ENCODE results near the gene CDK6. TPM values are rescaled to one million over a fixed set of nuclear protein-coding genes. Genes with fewer than 3 reads are reported as not detected.

CDK6 gene
- total and polyA plus RNA-seq, 4 donors: 1.6 to 66.4 (median 12.1) TPM

DNA sequence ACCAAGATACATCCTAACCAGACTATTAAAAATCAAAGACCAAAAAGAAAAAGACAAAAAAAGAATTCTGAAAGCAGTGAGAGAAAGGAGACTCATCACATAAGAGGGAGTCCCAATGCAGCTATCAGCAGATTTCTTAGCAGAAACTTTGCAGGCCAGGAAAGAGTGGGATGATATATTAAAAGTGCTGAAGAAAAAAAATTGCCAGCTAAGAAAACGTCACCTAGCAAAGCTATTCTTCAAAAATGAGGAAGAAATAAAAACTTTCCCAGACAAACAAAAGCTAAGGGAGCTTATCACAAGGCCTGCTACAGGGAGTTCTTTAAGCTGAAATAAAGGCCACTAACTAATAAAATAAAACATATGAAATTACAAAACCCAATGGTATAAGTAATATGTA is 40.5 kb upstream of the CDK6 start:
- Histone ChIP-seq H3K36me3 (ENCODE audit: control insufficient read depth in 4 of 4, insufficient read depth in 4 of 4, low read length in 4 of 4) (no peaks in the 10 kb centered on the region), H3K4me3 (no peak overlapping the region), H3K9ac (ENCODE audit: insufficient read depth in 1 of 2, low read length in 2 of 2) (no peak overlapping the region), H3K27me3 (ENCODE audit: control insufficient read depth in 3 of 3, insufficient read depth in 3 of 3, low read length in 2 of 3) (no peaks in the 10 kb centered on the region), H3K4me1 (ENCODE audit: control insufficient read depth in 5 of 5, insufficient read depth in 5 of 5, low read length in 5 of 5) (no peaks in the 10 kb centered on the region), H3K27ac (ENCODE audit: low read depth in 1 of 2, low read length in 1 of 2) (no peak overlapping the region), H3K9me3 (ENCODE audit: control insufficient read depth in 4 of 4, insufficient read depth in 3 of 4, low read length in 3 of 4) (peaks cover 0 to 5% (median 0%) of the 10 kb centered on the region in 4 donors)
- no peak for DNase-seq
- no peak for ATAC-seq (ENCODE audit: insufficient read depth, low FRiP score)
- TF ChIP-seq, protein P1, sequence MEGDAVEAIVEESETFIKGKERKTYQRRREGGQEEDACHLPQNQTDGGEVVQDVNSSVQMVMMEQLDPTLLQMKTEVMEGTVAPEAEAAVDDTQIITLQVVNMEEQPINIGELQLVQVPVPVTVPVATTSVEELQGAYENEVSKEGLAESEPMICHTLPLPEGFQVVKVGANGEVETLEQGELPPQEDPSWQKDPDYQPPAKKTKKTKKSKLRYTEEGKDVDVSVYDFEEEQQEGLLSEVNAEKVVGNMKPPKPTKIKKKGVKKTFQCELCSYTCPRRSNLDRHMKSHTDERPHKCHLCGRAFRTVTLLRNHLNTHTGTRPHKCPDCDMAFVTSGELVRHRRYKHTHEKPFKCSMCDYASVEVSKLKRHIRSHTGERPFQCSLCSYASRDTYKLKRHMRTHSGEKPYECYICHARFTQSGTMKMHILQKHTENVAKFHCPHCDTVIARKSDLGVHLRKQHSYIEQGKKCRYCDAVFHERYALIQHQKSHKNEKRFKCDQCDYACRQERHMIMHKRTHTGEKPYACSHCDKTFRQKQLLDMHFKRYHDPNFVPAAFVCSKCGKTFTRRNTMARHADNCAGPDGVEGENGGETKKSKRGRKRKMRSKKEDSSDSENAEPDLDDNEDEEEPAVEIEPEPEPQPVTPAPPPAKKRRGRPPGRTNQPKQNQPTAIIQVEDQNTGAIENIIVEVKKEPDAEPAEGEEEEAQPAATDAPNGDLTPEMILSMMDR (IDR thresholded peaks at IDR 0.05; ENCODE audit: control extremely low read depth, extremely low read depth): no peak
- 62 to 65% methylated on average over 1 of the region's 1 CpG for WGBS, 2 donors

DNA sequence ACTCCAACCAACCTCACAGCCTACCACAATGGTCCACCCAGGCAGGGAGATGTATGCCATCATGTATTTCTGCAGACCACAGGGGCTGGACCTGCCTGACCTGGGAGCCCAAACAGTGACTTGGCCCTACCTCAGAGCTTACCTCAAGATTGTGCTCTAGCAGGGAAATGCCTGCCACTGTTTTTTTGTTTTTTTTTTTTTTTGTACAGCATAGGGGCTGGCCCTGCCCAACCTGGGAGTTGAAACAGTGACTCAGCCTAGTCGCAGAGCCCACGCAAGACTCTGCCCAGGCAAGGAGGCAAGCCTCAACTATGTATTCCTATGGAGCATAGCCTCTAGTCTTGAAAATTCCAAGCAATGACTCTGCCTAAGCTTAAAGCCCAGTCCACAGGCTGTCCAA is 39.3 kb upstream of the CDK6 start:
- no peak overlapping the region for H3K9ac ChIP-seq (ENCODE audit: insufficient read depth in 1 of 2, low read length in 2 of 2)
- no peak overlapping the region for H3K27ac ChIP-seq (ENCODE audit: low read depth in 1 of 2, low read length in 1 of 2)
- H3K4me1 ChIP-seq (ENCODE audit: control insufficient read depth in 5 of 5, insufficient read depth in 5 of 5, low read length in 5 of 5): no peaks in the 10 kb centered on the region
- H3K27me3 ChIP-seq (ENCODE audit: control insufficient read depth in 3 of 3, insufficient read depth in 3 of 3, low read length in 2 of 3): no peaks in the 10 kb centered on the region
- ATAC-seq (ENCODE audit: insufficient read depth, low FRiP score): no peak
- H3K9me3 ChIP-seq (ENCODE audit: control insufficient read depth in 4 of 4, insufficient read depth in 3 of 4, low read length in 3 of 4): peaks cover 0 to 2% (median 0%) of the 10 kb centered on the region in 4 donors
- DNase-seq: no peak
- no peaks in the 10 kb centered on the region for H3K36me3 ChIP-seq (ENCODE audit: control insufficient read depth in 4 of 4, insufficient read depth in 4 of 4, low read length in 4 of 4)
- TF ChIP-seq, protein P1 (IDR thresholded peaks at IDR 0.05; ENCODE audit: control extremely low read depth, extremely low read depth): no peak
- no peak overlapping the region for H3K4me3 ChIP-seq
- 92 to 100% methylated on average over 2 of the region's 2 CpGs for WGBS, 2 donors

DNA sequence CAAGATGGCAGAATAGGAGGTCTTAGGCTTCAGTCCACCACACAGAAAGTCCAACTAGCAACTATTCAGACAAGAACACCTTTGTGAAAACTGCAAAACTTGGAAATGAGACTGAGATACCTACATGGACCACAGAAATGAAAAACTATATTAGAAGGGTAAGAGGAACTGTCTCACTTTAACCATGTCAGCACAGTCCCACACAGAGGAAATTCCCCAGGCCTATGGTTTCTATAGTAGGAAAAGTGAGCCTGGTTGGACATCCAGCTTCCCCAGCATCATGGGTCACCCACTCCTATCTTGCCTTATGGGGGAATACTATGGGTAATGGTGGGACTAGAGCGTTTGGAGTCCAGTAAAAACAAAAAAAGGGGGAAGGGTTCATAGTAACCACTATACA is 38.8 kb upstream of the CDK6 start:
- H3K4me1 ChIP-seq (ENCODE audit: control insufficient read depth in 5 of 5, insufficient read depth in 5 of 5, low read length in 5 of 5): no peaks in the 10 kb centered on the region
- H3K4me3 ChIP-seq: no peak overlapping the region
- no peak overlapping the region for H3K9ac ChIP-seq (ENCODE audit: insufficient read depth in 1 of 2, low read length in 2 of 2)
- TF ChIP-seq, protein P1 (IDR thresholded peaks at IDR 0.05; ENCODE audit: control extremely low read depth, extremely low read depth): no peak
- H3K27me3 ChIP-seq (ENCODE audit: control insufficient read depth in 3 of 3, insufficient read depth in 3 of 3, low read length in 2 of 3): no peaks in the 10 kb centered on the region
- no peak overlapping the region for H3K27ac ChIP-seq (ENCODE audit: low read depth in 1 of 2, low read length in 1 of 2)
- ATAC-seq (ENCODE audit: insufficient read depth, low FRiP score) (no peak), DNase-seq (no peak)
- no peaks in the 10 kb centered on the region for H3K36me3 ChIP-seq (ENCODE audit: control insufficient read depth in 4 of 4, insufficient read depth in 4 of 4, low read length in 4 of 4)
- 87 to 100% methylated on average over 1 of the region's 1 CpG for WGBS, 2 donors
- peaks cover 0 to 2% (median 0%) of the 10 kb centered on the region in 4 donors for H3K9me3 ChIP-seq (ENCODE audit: control insufficient read depth in 4 of 4, insufficient read depth in 3 of 4, low read length in 3 of 4)

DNA sequence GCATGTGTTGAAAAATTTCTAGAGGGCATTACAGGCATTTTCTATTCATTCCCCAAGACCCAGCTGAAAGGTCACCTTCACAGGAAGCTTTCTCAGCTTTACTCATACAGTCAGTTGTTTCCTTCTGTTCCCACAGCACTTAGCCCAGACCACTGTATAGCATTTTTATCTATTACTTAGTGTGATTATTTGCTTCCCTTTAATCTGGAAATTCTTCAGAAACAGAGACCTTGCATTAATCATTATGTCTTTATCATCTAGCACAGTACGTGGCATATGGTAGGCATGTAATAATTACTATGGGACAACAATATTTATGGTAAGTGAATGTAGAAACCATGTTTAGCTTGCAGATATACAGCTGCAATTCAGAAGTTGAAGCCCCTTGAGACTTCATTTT is 38.2 kb upstream of the CDK6 start:
- no peaks in the 10 kb centered on the region for H3K4me1 ChIP-seq (ENCODE audit: control insufficient read depth in 5 of 5, insufficient read depth in 5 of 5, low read length in 5 of 5)
- no peaks in the 10 kb centered on the region for H3K36me3 ChIP-seq (ENCODE audit: control insufficient read depth in 4 of 4, insufficient read depth in 4 of 4, low read length in 4 of 4)
- TF ChIP-seq, protein P1 (IDR thresholded peaks at IDR 0.05; ENCODE audit: control extremely low read depth, extremely low read depth): no peak
- peaks cover 0 to 2% (median 0%) of the 10 kb centered on the region in 4 donors for H3K9me3 ChIP-seq (ENCODE audit: control insufficient read depth in 4 of 4, insufficient read depth in 3 of 4, low read length in 3 of 4)
- no peak overlapping the region for H3K27ac ChIP-seq (ENCODE audit: low read depth in 1 of 2, low read length in 1 of 2)
- H3K27me3 ChIP-seq (ENCODE audit: control insufficient read depth in 3 of 3, insufficient read depth in 3 of 3, low read length in 2 of 3): no peaks in the 10 kb centered on the region
- H3K9ac ChIP-seq (ENCODE audit: insufficient read depth in 1 of 2, low read length in 2 of 2): no peak overlapping the region
- H3K4me3 ChIP-seq: no peak overlapping the region
- ATAC-seq (ENCODE audit: insufficient read depth, low FRiP score) (no peak), DNase-seq (no peak)
- 85 to 97% methylated on average over 1 of the region's 1 CpG for WGBS, 2 donors

All from lung (tissue), 12 donors.